GM12878 (cell line): ENCODE results near the gene SPTBN1. TPM values are rescaled to one million over a fixed set of nuclear protein-coding genes. Genes with fewer than 3 reads are reported as not detected.

ENCODE experiments used
- ATAC-seq: fragments of 200-7000 bp; cut with Tn5 transposase; 3 replicates; pipeline ENCODE4 v1.9.1; 2020; ENCODE audit warnings: mild to moderate bottlenecking, moderate library complexity
- BruUV-seq: library from RNA; stranded (reverse); fragments of 400-500 nt; replicated peaks from 2 replicates; lab custom pipeline; 2021; lab: Mats Ljungman, UMichigan
- CTCF ChIA-PET: fragments of 300-600 bp; sonication (Branson Sonifier 250); formaldehyde crosslinking; extraction: SDS; loops from one replicate; lab custom pipeline; 2021; ENCODE audit warnings: inconsistent platforms; lab: Yijun Ruan, JAX
- POLR2A ChIA-PET: fragments of 350-600 bp; formaldehyde crosslinking; extraction: SDS; loops from one replicate; lab custom pipeline; 2021; ENCODE audit warnings: inconsistent platforms; lab: Charles Lee
- RAD21 ChIA-PET: fragments of 300-600 bp; sonication (Branson Sonifier 250); formaldehyde crosslinking; loops from one replicate; lab custom pipeline; 2023; ENCODE audit warnings: antibody characterized with exemption; ENCODE audit not compliant: unreplicated experiment; lab: Charles Lee
- SMC1A ChIA-PET: fragments of 300-600 bp; sonication (Branson Sonifier 250); formaldehyde crosslinking; loops from one replicate; lab custom pipeline; 2023; ENCODE audit not compliant: unreplicated experiment, uncharacterized antibody; lab: Charles Lee
- DNase-seq: peaks from one replicate; pipeline ENCODE4 v3.0.0-alpha.2; 2011; ENCODE audit warnings: low read depth, low spot score
- FAIRE-seq: peaks from 3 replicates; lab custom pipeline; 2011; peaks lifted over from hg19 to GRCh38; lab: Jason Lieb, UNC
- H2AFZ ChIP-seq: 2 replicates; pipeline ENCODE4 v1.6.0; 2011; ENCODE audit warnings: low read depth, low read length, control low read depth; ENCODE audit not compliant: control insufficient read depth
- H3K27ac ChIP-seq: 2 replicates; pipeline ENCODE4 v1.5.1; 2011; ENCODE audit warnings: control low read depth; ENCODE audit not compliant: control insufficient read depth, insufficient read depth
- H3K27me3 ChIP-seq, 2 experiments: replicated peaks in 1 of 2; 2 replicates each; pipeline versions ENCODE4 v1.6.0 to v1.6.1; 2011; ENCODE audit warnings: low read length in 1 of 2; ENCODE audit not compliant: control insufficient read depth in 2 of 2, insufficient read depth in 2 of 2
- H3K36me3 ChIP-seq, 2 experiments: 2 replicates each; pipeline ENCODE4 v1.5.1; 2011; ENCODE audit warnings: low read length in 1 of 2; ENCODE audit not compliant: control insufficient read depth in 2 of 2, insufficient read depth in 2 of 2
- H3K4me1 ChIP-seq: 2 replicates; pipeline ENCODE4 v1.6.1; 2011; ENCODE audit warnings: mild to moderate bottlenecking, low read length, moderate library complexity, mixed read lengths; ENCODE audit not compliant: control insufficient read depth, insufficient read depth
- H3K4me2 ChIP-seq: 2 replicates; pipeline ENCODE4 v1.6.0; 2011; ENCODE audit warnings: control low read depth; ENCODE audit not compliant: control insufficient read depth, insufficient read depth
- H3K4me3 ChIP-seq: fragments of 200-600 bp; sonication (generic); 2 replicates; pipeline ENCODE4 v1.5.1; 2016
- H3K79me2 ChIP-seq: 2 replicates; pipeline ENCODE4 v1.6.0; 2011; ENCODE audit warnings: low read length; ENCODE audit not compliant: control insufficient read depth, insufficient read depth
- H3K9ac ChIP-seq: 2 replicates; pipeline ENCODE4 v1.8.0; 2011; ENCODE audit warnings: low read length, control low read depth, mixed read lengths; ENCODE audit not compliant: control insufficient read depth, insufficient read depth
- H3K9me3 ChIP-seq: replicated peaks from 3 replicates; pipeline ENCODE4 v1.5.1; 2011; ENCODE audit warnings: mild to moderate bottlenecking, low read length; ENCODE audit not compliant: control insufficient read depth, insufficient read depth
- H4K20me1 ChIP-seq: 2 replicates; pipeline ENCODE4 v1.6.0; 2011; ENCODE audit not compliant: control insufficient read depth, insufficient read depth
- CHD1 ChIP-seq: IDR thresholded peaks from 2 replicates; pipeline ENCODE4 v1.6.1; 2012; ENCODE audit warnings: low read depth, low read length, improper control_type of control experiment
- EGR1 ChIP-seq, 2 experiments: IDR thresholded peaks; 1 replicate in 1 of 2; 2 replicates in 1 of 2; pipeline ENCODE4 v1.6.1; 2011 to 2012; ENCODE audit warnings: low read depth in 2 of 2, low read length in 2 of 2, borderline replicate concordance in 1 of 2, mild to moderate bottlenecking in 1 of 2, moderate library complexity in 1 of 2
- FOXM1 ChIP-seq: IDR thresholded peaks from 2 replicates; pipeline ENCODE4 v1.6.1; 2012; ENCODE audit warnings: low read depth, mild to moderate bottlenecking, inconsistent platforms, low read length, moderate library complexity
- MTA3 ChIP-seq: IDR thresholded peaks from 2 replicates; pipeline ENCODE4 v1.6.1; 2012; ENCODE audit warnings: low read length, inconsistent platforms, borderline replicate concordance
- NR2C2 ChIP-seq: IDR thresholded peaks from 2 replicates; pipeline ENCODE4 v1.6.1; 2011; ENCODE audit warnings: borderline replicate concordance, low read depth; ENCODE audit not compliant: control insufficient read depth, insufficient read length
- POLR2AphosphoS5 ChIP-seq: IDR thresholded peaks from 2 replicates; pipeline ENCODE4 v1.6.1; 2011; ENCODE audit warnings: mild to moderate bottlenecking, low read length, inconsistent platforms
- SMAD5 ChIP-seq: IDR thresholded peaks from 2 replicates; pipeline ENCODE4 v1.6.1; 2016; ENCODE audit warnings: antibody characterized with exemption, low read depth
- SUZ12 ChIP-seq: fragments of 200-600 bp; sonication (generic); IDR thresholded peaks from one replicate; pipeline ENCODE4 v1.6.1; 2018; ENCODE audit warnings: antibody characterized with exemption, mild to moderate bottlenecking; ENCODE audit not compliant: unreplicated experiment
- TCF3 ChIP-seq: IDR thresholded peaks from 2 replicates; pipeline ENCODE4 v1.6.1; 2012; ENCODE audit warnings: low read depth, mild to moderate bottlenecking, low read length, borderline replicate concordance; ENCODE audit not compliant: insufficient read depth
- WGBS: methylation state at CpG from one replicate; pipeline ENCODE4 v1.1.6; 2016; ENCODE audit warnings: low lambda C conversion rate; ENCODE audit not compliant: insufficient replicate concordance, insufficient coverage; ENCODE audit errors: missing lambda C conversion rate; 5-methylcytosine and 5-hydroxymethylcytosine counted together
- in situ Hi-C: fragments of 300-500 bp; cut with MboI; formaldehyde crosslinking; loops from 9 replicates; pipeline ENCODE4 v1.14.3; 2018; ENCODE audit warnings: mixed read lengths
- intact Hi-C: fragments of 100-400 bp; cut with micrococcal nuclease; formaldehyde crosslinking; loops from one replicate; pipeline ENCODE4 v1.14.2; 2022; ENCODE audit not compliant: unreplicated experiment
- polyA plus RNA-seq, 11 experiments: library from polyadenylated mRNA; depleted of rRNA in 4 of 11; unstranded in 6 of 11; stranded (reverse) in 5 of 11; fragments of >200 nt; fragmentation: Nextera tagmentation in 4 of 11; fragmentation: Illumina TruSeq in 1 of 11; extraction: Ambion mirVana in 4 of 11; extraction: Trizol in 1 of 11; gene quantifications; 1 replicate in 1 of 11; 2 replicates in 10 of 11; pipeline versions ENCODE4 v1.2.1 to v1.2.3, GENCODE V29; 2011 to 2016; ENCODE audit warnings: inconsistent platforms in 2 of 11, missing spikeins in 2 of 11, low read depth in 1 of 11
- total RNA-seq, 4 experiments: library from RNA; depleted of rRNA in 3 of 4; stranded (reverse); fragments of >200 nt in 3 of 4; fragmentation: Illumina TruSeq in 1 of 4; extraction: Trizol in 1 of 4; gene quantifications; 2 replicates each; pipeline versions ENCODE4 v1.2.1 to v1.2.3, GENCODE V29; 2013 to 2021
- TF ChIP-seq, protein P1 (sequence below): fragments of 450-650 bp; IDR thresholded peaks from 2 replicates; pipeline ENCODE4 v1.6.1; 2016; ENCODE audit warnings: mild to moderate bottlenecking
- TF ChIP-seq, protein P2 (sequence below): fragments of 450-650 bp; IDR thresholded peaks from 2 replicates; pipeline ENCODE4 v1.6.1; 2017; ENCODE audit warnings: mild to moderate bottlenecking, low read depth, inconsistent platforms; ENCODE audit not compliant: poor library complexity, severe bottlenecking

The SPTBN1 gene
- total and polyA plus RNA-seq, 10 of the 15 experiments (the other 5 are each of a cell fraction or from before 2014, with no cell fraction given) = 20.6 to 154 (median 76.7) TPM

DNA sequence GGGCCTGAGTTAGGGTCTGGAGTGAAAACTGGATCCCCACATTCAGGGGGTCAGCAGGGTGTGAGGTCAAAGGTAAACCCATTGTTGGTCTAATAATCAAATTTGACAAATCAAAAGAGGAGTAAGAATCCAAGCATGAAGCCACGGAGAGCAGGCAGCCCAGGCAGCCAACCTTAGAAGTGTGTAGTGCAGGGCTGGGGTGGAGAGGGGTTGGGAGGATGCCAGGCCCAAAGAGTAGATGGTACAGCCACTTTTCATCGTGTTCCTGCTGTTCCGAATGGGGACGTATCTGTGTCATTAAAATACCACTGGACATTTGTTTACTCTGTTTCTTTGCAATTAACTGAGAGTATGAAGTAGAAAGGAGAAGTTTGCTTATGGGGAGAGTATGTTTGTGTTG, 16.5 kb upstream of the SPTBN1 start:
- H3K4me2 ChIP-seq = no peak overlapping the region
- BruUV-seq = no TSS peak
- POLR2A ChIA-PET = no interaction called here
- no peak overlapping the region for H2AFZ ChIP-seq
- H3K9ac ChIP-seq = no peak overlapping the region
- no peak for FAIRE-seq
- no peaks in the 10 kb centered on the region for H3K9me3 ChIP-seq
- 33% methylated on average over 4 of the region's 4 CpGs for WGBS
- ATAC-seq = no peak
- no peaks in the 10 kb centered on the region for H3K79me2 ChIP-seq
- DNase-seq = no peak
- CTCF ChIA-PET = no interaction called here
- H3K27me3 ChIP-seq = no peaks in the 10 kb centered on the region; a peak in 1 of 4 replicates
- RAD21 ChIA-PET = no interaction called here
- no peak overlapping the region for H3K4me3 ChIP-seq
- in situ Hi-C loops (no loop called here), intact Hi-C loops (no loop called here)
- SMC1A ChIA-PET = interaction anchor here (1.2 kb wide), 1 partner anchor 40 kb away, joined by 3 read pairs; no protein-coding TSS in a partner anchor
- TF ChIP-seq FOXM1 (no peak), TCF3 (no peak), CHD1 (no peak), EGR1 (IDR thresholded peaks at IDR 0.05; ENCODE audit: borderline replicate concordance in 1 of 2, low read depth in 2 of 2, low read length in 2 of 2) (no peak), POLR2AphosphoS5 (no peak), MTA3 (no peak), SUZ12 (no peak), SMAD5 (no peak), NR2C2 (no peak)
- TF ChIP-seq, protein P1, sequence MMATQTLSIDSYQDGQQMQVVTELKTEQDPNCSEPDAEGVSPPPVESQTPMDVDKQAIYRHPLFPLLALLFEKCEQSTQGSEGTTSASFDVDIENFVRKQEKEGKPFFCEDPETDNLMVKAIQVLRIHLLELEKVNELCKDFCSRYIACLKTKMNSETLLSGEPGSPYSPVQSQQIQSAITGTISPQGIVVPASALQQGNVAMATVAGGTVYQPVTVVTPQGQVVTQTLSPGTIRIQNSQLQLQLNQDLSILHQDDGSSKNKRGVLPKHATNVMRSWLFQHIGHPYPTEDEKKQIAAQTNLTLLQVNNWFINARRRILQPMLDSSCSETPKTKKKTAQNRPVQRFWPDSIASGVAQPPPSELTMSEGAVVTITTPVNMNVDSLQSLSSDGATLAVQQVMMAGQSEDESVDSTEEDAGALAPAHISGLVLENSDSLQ = no peak
- TF ChIP-seq, protein P2, sequence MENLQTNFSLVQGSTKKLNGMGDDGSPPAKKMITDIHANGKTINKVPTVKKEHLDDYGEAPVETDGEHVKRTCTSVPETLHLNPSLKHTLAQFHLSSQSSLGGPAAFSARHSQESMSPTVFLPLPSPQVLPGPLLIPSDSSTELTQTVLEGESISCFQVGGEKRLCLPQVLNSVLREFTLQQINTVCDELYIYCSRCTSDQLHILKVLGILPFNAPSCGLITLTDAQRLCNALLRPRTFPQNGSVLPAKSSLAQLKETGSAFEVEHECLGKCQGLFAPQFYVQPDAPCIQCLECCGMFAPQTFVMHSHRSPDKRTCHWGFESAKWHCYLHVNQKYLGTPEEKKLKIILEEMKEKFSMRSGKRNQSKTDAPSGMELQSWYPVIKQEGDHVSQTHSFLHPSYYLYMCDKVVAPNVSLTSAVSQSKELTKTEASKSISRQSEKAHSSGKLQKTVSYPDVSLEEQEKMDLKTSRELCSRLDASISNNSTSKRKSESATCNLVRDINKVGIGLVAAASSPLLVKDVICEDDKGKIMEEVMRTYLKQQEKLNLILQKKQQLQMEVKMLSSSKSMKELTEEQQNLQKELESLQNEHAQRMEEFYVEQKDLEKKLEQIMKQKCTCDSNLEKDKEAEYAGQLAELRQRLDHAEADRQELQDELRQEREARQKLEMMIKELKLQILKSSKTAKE = no peak
- no peaks in the 10 kb centered on the region for H4K20me1 ChIP-seq
- H3K27ac ChIP-seq = no peak overlapping the region
- no peaks in the 10 kb centered on the region for H3K4me1 ChIP-seq
- no peaks in the 10 kb centered on the region for H3K36me3 ChIP-seq
